ENCODE results near the gene CAMKMT. TPM values are rescaled to one million over a fixed set of nuclear protein-coding genes. Genes with fewer than 3 reads are reported as not detected.

Gene CAMKMT
- total RNA-seq, 1 experiment from 2014 or later = 12.5 TPM

- Histone ChIP-seq H3K4me1 (ENCODE audit: insufficient read depth, low read length, poor library complexity, severe bottlenecking) (peaks cover 8% of the 10 kb centered on the region), H3K27ac (ENCODE audit: low read depth, low read length, poor library complexity, severe bottlenecking) (no peak overlapping the region), H3K27me3 (replicated peaks; ENCODE audit: insufficient read depth, low read depth, low read length, poor library complexity) (no peaks in the 10 kb centered on the region), H3K4me3 (ENCODE audit: low read depth, low read length, poor library complexity, severe bottlenecking) (no peak overlapping the region), H3K9me3 (ENCODE audit: low read depth, low read length, poor library complexity, severe bottlenecking) (no peaks in the 10 kb centered on the region), H3K36me3 (ENCODE audit: insufficient read depth, low read length, poor library complexity, severe bottlenecking) (no peaks in the 10 kb centered on the region)
- intact Hi-C loops (cut with micrococcal nuclease; ENCODE audit: unreplicated experiment) = no loop called here
- CTCF ChIA-PET = no interaction called here
- peak; percentile 71 for DNase-seq (ENCODE audit: low spot score)
- POLR2A ChIA-PET (ENCODE audit: low non-redundant PET) = no interaction called here
- TF ChIP-seq EZH2 (IDR thresholded peaks at IDR 0.05; ENCODE audit: borderline replicate concordance, low read depth, low read length, poor library complexity, severe bottlenecking) (no peak), CTCF (conservative IDR thresholded peaks at IDR 0.05; ENCODE audit: low read depth, low read length) (no peak)
- no TSS peak for BruUV-seq (replicated peaks)
These were observed 182.3 kb downstream of the CAMKMT start for GRCh38 chr2:44543773-44544725.

DNA sequence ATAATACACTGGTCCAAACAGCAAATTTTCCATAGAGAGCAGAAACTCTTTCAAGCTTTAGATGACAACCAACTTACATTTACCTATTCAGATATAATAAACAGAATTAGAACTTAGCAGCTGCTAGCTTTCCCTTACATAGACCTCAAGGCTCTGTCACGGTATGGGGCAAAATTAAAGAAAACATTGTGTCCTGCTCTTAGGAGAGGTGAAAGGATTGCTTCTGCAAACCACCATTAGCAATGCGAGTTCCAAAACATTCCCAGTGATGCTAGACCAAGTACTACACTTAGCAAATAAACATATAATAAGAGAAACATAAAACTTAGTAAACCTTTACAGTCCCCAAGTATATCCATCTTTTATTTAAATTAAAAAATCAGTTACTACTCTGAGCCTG lies 183.3 kb downstream of the CAMKMT start:
- TF ChIP-seq CTCF (conservative IDR thresholded peaks at IDR 0.05; ENCODE audit: low read depth, low read length) (no peak), EZH2 (IDR thresholded peaks at IDR 0.05; ENCODE audit: borderline replicate concordance, low read depth, low read length, poor library complexity, severe bottlenecking) (no peak)
- Histone ChIP-seq H3K4me1 (ENCODE audit: insufficient read depth, low read length, poor library complexity, severe bottlenecking) (peaks cover 10% of the 10 kb centered on the region), H3K36me3 (ENCODE audit: insufficient read depth, low read length, poor library complexity, severe bottlenecking) (no peaks in the 10 kb centered on the region), H3K9me3 (ENCODE audit: low read depth, low read length, poor library complexity, severe bottlenecking) (no peaks in the 10 kb centered on the region), H3K4me3 (ENCODE audit: low read depth, low read length, poor library complexity, severe bottlenecking) (no peak overlapping the region), H3K27ac (ENCODE audit: low read depth, low read length, poor library complexity, severe bottlenecking) (no peak overlapping the region), H3K27me3 (replicated peaks; ENCODE audit: insufficient read depth, low read depth, low read length, poor library complexity) (no peaks in the 10 kb centered on the region)
- ChIA-PET CTCF (no interaction called here), POLR2A (ENCODE audit: low non-redundant PET) (no interaction called here)
- intact Hi-C loops (cut with micrococcal nuclease; ENCODE audit: unreplicated experiment) = no loop called here
- no peak for DNase-seq (ENCODE audit: low spot score)
- no TSS peak for BruUV-seq (replicated peaks)

- Histone ChIP-seq H3K4me1 (ENCODE audit: insufficient read depth, low read length, poor library complexity, severe bottlenecking) (peaks cover 10% of the 10 kb centered on the region), H3K9me3 (ENCODE audit: low read depth, low read length, poor library complexity, severe bottlenecking) (no peaks in the 10 kb centered on the region), H3K36me3 (ENCODE audit: insufficient read depth, low read length, poor library complexity, severe bottlenecking) (no peaks in the 10 kb centered on the region), H3K27me3 (replicated peaks; ENCODE audit: insufficient read depth, low read depth, low read length, poor library complexity) (no peaks in the 10 kb centered on the region), H3K27ac (ENCODE audit: low read depth, low read length, poor library complexity, severe bottlenecking) (no peak overlapping the region), H3K4me3 (ENCODE audit: low read depth, low read length, poor library complexity, severe bottlenecking) (no peak overlapping the region)
- BruUV-seq (replicated peaks) = no TSS peak
- no peak for TF ChIP-seq CTCF (conservative IDR thresholded peaks at IDR 0.05; ENCODE audit: low read depth, low read length)
- TF ChIP-seq EZH2 (IDR thresholded peaks at IDR 0.05; ENCODE audit: borderline replicate concordance, low read depth, low read length, poor library complexity, severe bottlenecking) = no peak
- ChIA-PET CTCF (no interaction called here), POLR2A (ENCODE audit: low non-redundant PET) (no interaction called here)
- intact Hi-C loops (cut with micrococcal nuclease; ENCODE audit: unreplicated experiment) = no loop called here
- no peak for DNase-seq (ENCODE audit: low spot score)
These were observed 184.8 kb downstream of the CAMKMT start for GRCh38 chr2:44546459-44547127.
